Astrocyte of the spinal cord (primary cell): Measurements from ENCODE around the gene RPL12.

Experiments used
- DNase-seq: peaks from one replicate; pipeline ENCODE4 v3.0.0; 2011; ENCODE audit warnings: low read depth, low spot score
- H3K4me3 ChIP-seq: 2 replicates; pipeline ENCODE4 v1.5.1; 2011; ENCODE audit warnings: low read depth, mild to moderate bottlenecking, low read length, moderate library complexity
- CTCF ChIP-seq: IDR thresholded peaks from 2 replicates; pipeline ENCODE4 v1.5.1; 2012; ENCODE audit warnings: low read depth, mild to moderate bottlenecking, low read length, inconsistent platforms
- in situ Hi-C: cut with HindIII; loops from 2 replicates; pipeline ENCODE4 v1.10.0; 2017; ENCODE audit warnings: low sequenced_read_pairs

Gene RPL12

GRCh38 chr9:127450830-127451607 lies at the start of gene RPL12, which contains the start of gene LRSAM1:
Gene RPL12 (minus strand): TSS chr9:127451406. CDS start chr9:127451317, 89 bp downstream.
Gene LRSAM1 (plus strand): TSS chr9:127451510. CDS start chr9:127454528, 3,018 bp downstream.
- peak; percentile 93 for DNase-seq
- in situ Hi-C loops: no loop called here
- H3K4me3 ChIP-seq: peak within 1 kb of the TSS; percentile 99
- TF ChIP-seq CTCF: no peak

GRCh38 chr9:127500862-127501261 lies 49.7 kb upstream of the RPL12 start:
- DNase-seq: no peak
- TF ChIP-seq CTCF: no peak
- no peak overlapping the region for H3K4me3 ChIP-seq
- in situ Hi-C loops: no loop called here

DNA sequence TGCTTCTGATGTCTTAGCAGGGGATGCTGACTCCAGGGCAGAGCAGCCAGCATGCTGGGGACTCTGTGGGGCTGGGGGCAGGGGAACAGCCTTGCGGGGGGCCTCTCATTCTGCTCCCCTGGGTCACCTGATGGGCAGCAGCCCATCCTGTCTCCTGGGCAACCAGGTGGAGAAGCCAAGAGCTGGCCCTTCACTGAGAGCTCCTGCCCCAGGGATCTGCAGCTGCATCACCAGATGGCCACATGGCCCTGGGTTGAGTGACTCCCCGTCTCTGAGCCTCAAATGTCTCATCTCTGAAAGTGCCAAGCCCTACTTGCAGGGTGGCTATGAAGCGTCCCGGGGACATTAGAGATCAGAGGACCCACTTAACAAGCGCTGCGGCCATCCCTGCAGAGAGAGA lies 49.2 kb upstream of the RPL12 start:
- no peak for DNase-seq
- no peak for TF ChIP-seq CTCF
- in situ Hi-C loops: no loop called here
- H3K4me3 ChIP-seq: no peak overlapping the region

GRCh38 chr9:127498298-127498697 lies 47.1 kb upstream of the RPL12 start:
- in situ Hi-C loops: no loop called here
- TF ChIP-seq CTCF: no peak

GRCh38 chr9:127497656-127498290 lies 46.6 kb upstream of the RPL12 start:
- no peak overlapping the region for H3K4me3 ChIP-seq
- no peak for DNase-seq
- TF ChIP-seq CTCF: no peak
- in situ Hi-C loops: no loop called here

More at GRCh38 chr9:127498298-127498697, 47.1 kb upstream of the RPL12 start:
- no peak for DNase-seq
- no peak overlapping the region for H3K4me3 ChIP-seq

GRCh38 chr9:127496974-127497373 lies 45.8 kb upstream of the RPL12 start:
- no peak for DNase-seq
- in situ Hi-C loops: no loop called here
- H3K4me3 ChIP-seq: no peak overlapping the region
- no peak for TF ChIP-seq CTCF
